ENCODE measurements around the gene SLIT3.

GRCh38 chr5:168916852-168917251, 384.1 kb downstream of the SLIT3 start:
- TF ChIP-seq CTCF (IDR thresholded peaks at IDR 0.05): no peak
- TF ChIP-seq POLR2A (IDR thresholded peaks at IDR 0.05): no peak
- peak in 1 of 2 donors; percentile 76 for TF ChIP-seq POLR2AphosphoS5 (IDR thresholded peaks at IDR 0.05; ENCODE audit: insufficient read depth in 1 of 2, low read depth in 1 of 2)
